GM21786 (cell line): ENCODE measurements around the gene DNAAF8.
A peak's percentile ranks its signal among the peaks of the same experiment; 100 is the strongest.

Experiments used
- ATAC-seq: cut with Tn5 transposase; IDR thresholded peaks from one replicate; pipeline ENCODE4 v1.9.1; 2021; ENCODE audit not compliant: unreplicated experiment

The DNAAF8 gene

GRCh38 chr16:4750896-4751295 lies 16.6 kb downstream of the DNAAF8 start:
- ATAC-seq, result no peak

- no peak for ATAC-seq
Measured at GRCh38 chr16:4752351-4753100, 18.2 kb downstream of the DNAAF8 start.

- no peak for ATAC-seq
Measured at GRCh38 chr16:4753227-4753626, 18.9 kb downstream of the DNAAF8 start.

- ATAC-seq, result no peak
Measured at GRCh38 chr16:4754865-4755264, 20.5 kb downstream of the DNAAF8 start.

GRCh38 chr16:4755687-4756086 lies 21.4 kb downstream of the DNAAF8 start:
- no peak for ATAC-seq

GRCh38 chr16:4760221-4760910 lies 26.0 kb downstream of the DNAAF8 start:
- ATAC-seq, result no peak

GRCh38 chr16:4762205-4762604 lies 27.9 kb downstream of the DNAAF8 start:
- no peak for ATAC-seq

GRCh38 chr16:4763791-4764190 lies 29.5 kb downstream of the DNAAF8 start:
- no peak for ATAC-seq

- ATAC-seq, result no peak
Measured at GRCh38 chr16:4765511-4766474, 31.5 kb downstream of the DNAAF8 start.

GRCh38 chr16:4766875-4767628 lies 32.7 kb downstream of the DNAAF8 start, which contains the start of gene ZNF500:
TSS of gene ZNF500 (minus strand) at chr16:4767162. CDS start at chr16:4765978, 1,184 bp downstream.
- ATAC-seq, result peak; percentile 91

- no peak for ATAC-seq
Measured at GRCh38 chr16:4767872-4768548, 33.7 kb downstream of the DNAAF8 start.

GRCh38 chr16:4768549-4769305 lies 34.4 kb downstream of the DNAAF8 start:
- peak; percentile 62 for ATAC-seq

GRCh38 chr16:4769306-4769638 lies 34.9 kb downstream of the DNAAF8 start:
- ATAC-seq, result no peak

- no peak for ATAC-seq
Measured at GRCh38 chr16:4771646-4772045, 37.3 kb downstream of the DNAAF8 start.

- ATAC-seq, result no peak
Measured at GRCh38 chr16:4772351-4772750, 38.0 kb downstream of the DNAAF8 start.

GRCh38 chr16:4775005-4775404 lies 40.7 kb downstream of the DNAAF8 start:
- ATAC-seq, result no peak

- no peak for ATAC-seq
Measured at GRCh38 chr16:4776141-4776705, 41.9 kb downstream of the DNAAF8 start.

- ATAC-seq, result no peak
Measured at GRCh38 chr16:4777339-4778049, 43.2 kb downstream of the DNAAF8 start.

GRCh38 chr16:4778050-4778392 lies 43.7 kb downstream of the DNAAF8 start:
- ATAC-seq, result no peak
